IPS-NIHi11 (cell line): ENCODE results near the gene PRDM11.

Experiments used
- DNase-seq: peaks from one replicate; pipeline ENCODE4 v3.0.0; 2012; ENCODE audit warnings: mixed read lengths, low spot score

PRDM11 gene

GRCh38 chr11:45209891-45210699, 63.7 kb downstream of the PRDM11 start:
- peak; percentile 80 for DNase-seq

- no peak for DNase-seq
These were observed 64.4 kb downstream of the PRDM11 start for GRCh38 chr11:45210846-45211245.

GRCh38 chr11:45211732-45212131, 65.3 kb downstream of the PRDM11 start:
- DNase-seq, result no peak

GRCh38 chr11:45212566-45213315, 66.3 kb downstream of the PRDM11 start:
- peak; percentile 86 for DNase-seq

- no peak for DNase-seq
These were observed 66.9 kb downstream of the PRDM11 start for GRCh38 chr11:45213316-45213665.

GRCh38 chr11:45213717-45214116, 67.3 kb downstream of the PRDM11 start:
- DNase-seq, result no peak

GRCh38 chr11:45215098-45215865, 68.8 kb downstream of the PRDM11 start:
- no peak for DNase-seq

GRCh38 chr11:45216031-45216430, 69.6 kb downstream of the PRDM11 start:
- no peak for DNase-seq

GRCh38 chr11:45216901-45217300, 70.5 kb downstream of the PRDM11 start:
- DNase-seq, result no peak

GRCh38 chr11:45217991-45218390, 71.6 kb downstream of the PRDM11 start:
- DNase-seq, result no peak

GRCh38 chr11:45218705-45219104, 72.3 kb downstream of the PRDM11 start:
- DNase-seq, result no peak

GRCh38 chr11:45219411-45219810, 73.0 kb downstream of the PRDM11 start:
- no peak for DNase-seq

GRCh38 chr11:45223496-45223895, 77.1 kb downstream of the PRDM11 start:
- DNase-seq, result no peak

GRCh38 chr11:45224766-45225165, 78.3 kb downstream of the PRDM11 start:
- no peak for DNase-seq

GRCh38 chr11:45225277-45225676, 78.8 kb downstream of the PRDM11 start:
- no peak for DNase-seq

- DNase-seq, result no peak
These were observed 79.8 kb downstream of the PRDM11 start for GRCh38 chr11:45225961-45226871.

GRCh38 chr11:45226901-45227300, 80.5 kb downstream of the PRDM11 start:
- no peak for DNase-seq

- DNase-seq, result no peak
These were observed 81.4 kb downstream of the PRDM11 start for GRCh38 chr11:45227836-45228235.

GRCh38 chr11:45229401-45230020, 83.1 kb downstream of the PRDM11 start:
- DNase-seq, result no peak

- DNase-seq, result peak; percentile 41
These were observed 86.1 kb downstream of the PRDM11 start for GRCh38 chr11:45232341-45233080.
